SU-DHL-6 (cell line): Measurements from ENCODE around the gene STT3B.

ENCODE experiments used
- H2AFZ ChIP-seq: fragments of 200-600 bp; sonication (generic); 2 replicates; pipeline ENCODE4 v1.6.1; 2014; ENCODE audit warnings: low read depth, mild to moderate bottlenecking, moderate library complexity, mixed read lengths, antibody characterized with exemption, low read length; ENCODE audit not compliant: severe bottlenecking
- H3F3A ChIP-seq: fragments of 200-600 bp; shearing (Covaris generic); 2 replicates; pipeline ENCODE4 v1.6.0; 2016; ENCODE audit warnings: antibody characterized with exemption, mild to moderate bottlenecking; ENCODE audit not compliant: insufficient read depth
- H3K27ac ChIP-seq: fragments of 200-600 bp; sonication (generic); 2 replicates; pipeline ENCODE4 v1.5.1; 2016; ENCODE audit warnings: low read depth, mild to moderate bottlenecking, low read length, moderate library complexity, mixed read lengths
- H3K27me3 ChIP-seq: fragments of 200-600 bp; sonication (generic), shearing (Covaris generic); 2 replicates; pipeline ENCODE4 v1.6.0; 2014; ENCODE audit warnings: mild to moderate bottlenecking, low read length
- H3K36me3 ChIP-seq: fragments of 200-600 bp; sonication (generic); 2 replicates; pipeline ENCODE4 v1.6.1; 2014; ENCODE audit warnings: mild to moderate bottlenecking, low read length, mixed read lengths
- H3K4me2 ChIP-seq: fragments of 300-600, 200-600 bp; shearing (Covaris generic), sonication (generic); 2 replicates; pipeline ENCODE4 v1.6.0; 2014; ENCODE audit warnings: low read length, low read depth, mild to moderate bottlenecking; ENCODE audit not compliant: poor library complexity, severe bottlenecking
- H3K4me3 ChIP-seq: fragments of 200-600 bp; sonication (generic); 2 replicates; pipeline ENCODE4 v1.5.1; 2014; ENCODE audit warnings: antibody characterized with exemption, low read length, mild to moderate bottlenecking, mixed read lengths; ENCODE audit not compliant: insufficient read depth, poor library complexity, severe bottlenecking
- H3K79me2 ChIP-seq: fragments of 200-600 bp; sonication (generic); 2 replicates; pipeline ENCODE4 v1.6.1; 2014; ENCODE audit warnings: mild to moderate bottlenecking, low read length, moderate library complexity; ENCODE audit not compliant: insufficient read depth
- H3K9ac ChIP-seq: fragments of 200-600 bp; sonication (generic); 2 replicates; pipeline ENCODE4 v1.7.0; 2014; ENCODE audit warnings: mild to moderate bottlenecking, low read length
- H3K9me2 ChIP-seq: fragments of 200-600 bp; sonication (generic); replicated peaks from 2 replicates; pipeline ENCODE4 v1.6.1; 2014; ENCODE audit warnings: low read length; ENCODE audit not compliant: insufficient read depth
- H3K9me3 ChIP-seq: fragments of 200-600 bp; sonication (generic); 2 replicates; pipeline ENCODE4 v1.6.1; 2014; ENCODE audit warnings: low read length, mixed read lengths; ENCODE audit not compliant: insufficient read depth
- H4K20me1 ChIP-seq: fragments of 200-600 bp; sonication (generic); 2 replicates; pipeline ENCODE4 v1.6.1; 2014; ENCODE audit warnings: low read depth, mild to moderate bottlenecking, antibody characterized with exemption, low read length, moderate library complexity, mixed read lengths
- EZH2phosphoT487 ChIP-seq: fragments of 200-600 bp; sonication (generic), shearing (Covaris generic); conservative IDR thresholded peaks from 2 replicates; pipeline ENCODE4 v1.6.1; 2018; ENCODE audit warnings: mild to moderate bottlenecking, antibody characterized with exemption, low read length, moderate library complexity, mixed read lengths
- TF ChIP-seq, protein P1 (sequence below): fragments of 200-600 bp; sonication (generic); IDR thresholded peaks from one replicate; pipeline ENCODE4 v1.5.1; 2017; ENCODE audit warnings: antibody characterized with exemption, mild to moderate bottlenecking, low read length, moderate library complexity; ENCODE audit not compliant: insufficient read depth, poor library complexity, severe bottlenecking

Gene STT3B

DNA sequence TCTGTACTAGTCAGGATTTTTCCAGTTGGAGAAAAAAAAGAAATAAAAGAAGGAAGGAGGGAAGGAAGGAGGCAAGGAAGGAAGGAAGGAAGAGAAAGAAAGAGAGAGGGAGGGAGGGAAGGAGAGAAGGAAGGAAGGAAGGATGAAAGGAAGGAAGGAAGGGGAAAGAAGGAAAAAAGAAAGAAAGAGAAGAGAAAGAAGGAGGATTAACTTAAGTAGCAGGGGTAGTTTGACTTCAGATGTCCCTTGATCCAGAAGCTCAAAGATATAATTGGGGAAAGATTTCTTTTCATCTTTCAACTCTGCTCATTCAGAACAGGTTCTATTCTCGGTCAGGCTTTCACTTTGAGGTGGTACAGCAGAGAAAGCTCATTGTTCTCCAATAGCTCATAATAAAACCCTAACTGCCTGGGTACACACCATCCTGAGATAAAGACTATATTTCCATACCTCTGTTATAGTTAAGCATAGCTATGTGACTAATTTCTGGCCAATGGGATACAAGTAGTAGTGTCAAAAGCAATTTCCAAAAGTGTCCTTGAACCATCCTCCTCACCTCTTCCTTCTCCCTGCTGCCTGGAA lies 23.5 kb upstream of the STT3B start:
- Histone ChIP-seq H3K4me3 (no peak overlapping the region), H3K27me3 (no peaks in the 10 kb centered on the region), H3K4me2 (no peak overlapping the region), H3K79me2 (no peaks in the 10 kb centered on the region), H3K27ac (no peak overlapping the region), H3K9me3 (no peaks in the 10 kb centered on the region), H3K9ac (no peak overlapping the region), H3K36me3 (no peaks in the 10 kb centered on the region), H4K20me1 (no peaks in the 10 kb centered on the region), H3F3A (no peaks in the 10 kb centered on the region), H2AFZ (no peak overlapping the region), H3K9me2 (no peaks in the 10 kb centered on the region)
- TF ChIP-seq EZH2phosphoT487: no peak
- TF ChIP-seq, protein P1, sequence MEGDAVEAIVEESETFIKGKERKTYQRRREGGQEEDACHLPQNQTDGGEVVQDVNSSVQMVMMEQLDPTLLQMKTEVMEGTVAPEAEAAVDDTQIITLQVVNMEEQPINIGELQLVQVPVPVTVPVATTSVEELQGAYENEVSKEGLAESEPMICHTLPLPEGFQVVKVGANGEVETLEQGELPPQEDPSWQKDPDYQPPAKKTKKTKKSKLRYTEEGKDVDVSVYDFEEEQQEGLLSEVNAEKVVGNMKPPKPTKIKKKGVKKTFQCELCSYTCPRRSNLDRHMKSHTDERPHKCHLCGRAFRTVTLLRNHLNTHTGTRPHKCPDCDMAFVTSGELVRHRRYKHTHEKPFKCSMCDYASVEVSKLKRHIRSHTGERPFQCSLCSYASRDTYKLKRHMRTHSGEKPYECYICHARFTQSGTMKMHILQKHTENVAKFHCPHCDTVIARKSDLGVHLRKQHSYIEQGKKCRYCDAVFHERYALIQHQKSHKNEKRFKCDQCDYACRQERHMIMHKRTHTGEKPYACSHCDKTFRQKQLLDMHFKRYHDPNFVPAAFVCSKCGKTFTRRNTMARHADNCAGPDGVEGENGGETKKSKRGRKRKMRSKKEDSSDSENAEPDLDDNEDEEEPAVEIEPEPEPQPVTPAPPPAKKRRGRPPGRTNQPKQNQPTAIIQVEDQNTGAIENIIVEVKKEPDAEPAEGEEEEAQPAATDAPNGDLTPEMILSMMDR: no peak

DNA sequence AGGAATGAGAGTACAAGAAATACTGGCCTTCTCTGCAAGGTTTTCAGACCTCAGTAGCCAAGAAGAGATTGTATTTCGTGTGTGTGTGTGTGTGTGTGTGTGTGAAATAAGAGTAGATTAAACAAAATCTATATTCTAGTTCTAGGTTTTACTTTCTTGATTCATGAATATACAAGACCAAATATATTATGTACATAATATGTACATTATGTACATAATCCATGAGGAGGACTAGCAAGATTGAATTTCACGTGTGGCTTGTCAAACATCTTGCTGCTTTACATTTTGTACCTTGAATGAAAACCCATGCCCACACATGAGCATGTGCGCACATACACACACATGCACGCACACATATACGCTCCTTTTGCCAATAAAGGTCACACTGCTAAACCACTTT lies 18.2 kb upstream of the STT3B start:
- TF ChIP-seq, protein P1: no peak
- TF ChIP-seq EZH2phosphoT487: no peak
- no peaks in the 10 kb centered on the region for H4K20me1 ChIP-seq
- H3K9me3 ChIP-seq: no peaks in the 10 kb centered on the region
- H3K79me2 ChIP-seq: no peaks in the 10 kb centered on the region
- H2AFZ ChIP-seq: no peak overlapping the region
- H3K4me2 ChIP-seq: no peak overlapping the region
- H3K4me3 ChIP-seq: no peak overlapping the region
- H3K27me3 ChIP-seq: no peaks in the 10 kb centered on the region
- no peaks in the 10 kb centered on the region for H3F3A ChIP-seq
- no peak overlapping the region for H3K27ac ChIP-seq
- no peak overlapping the region for H3K9ac ChIP-seq
- no peaks in the 10 kb centered on the region for H3K9me2 ChIP-seq
- no peaks in the 10 kb centered on the region for H3K36me3 ChIP-seq

DNA sequence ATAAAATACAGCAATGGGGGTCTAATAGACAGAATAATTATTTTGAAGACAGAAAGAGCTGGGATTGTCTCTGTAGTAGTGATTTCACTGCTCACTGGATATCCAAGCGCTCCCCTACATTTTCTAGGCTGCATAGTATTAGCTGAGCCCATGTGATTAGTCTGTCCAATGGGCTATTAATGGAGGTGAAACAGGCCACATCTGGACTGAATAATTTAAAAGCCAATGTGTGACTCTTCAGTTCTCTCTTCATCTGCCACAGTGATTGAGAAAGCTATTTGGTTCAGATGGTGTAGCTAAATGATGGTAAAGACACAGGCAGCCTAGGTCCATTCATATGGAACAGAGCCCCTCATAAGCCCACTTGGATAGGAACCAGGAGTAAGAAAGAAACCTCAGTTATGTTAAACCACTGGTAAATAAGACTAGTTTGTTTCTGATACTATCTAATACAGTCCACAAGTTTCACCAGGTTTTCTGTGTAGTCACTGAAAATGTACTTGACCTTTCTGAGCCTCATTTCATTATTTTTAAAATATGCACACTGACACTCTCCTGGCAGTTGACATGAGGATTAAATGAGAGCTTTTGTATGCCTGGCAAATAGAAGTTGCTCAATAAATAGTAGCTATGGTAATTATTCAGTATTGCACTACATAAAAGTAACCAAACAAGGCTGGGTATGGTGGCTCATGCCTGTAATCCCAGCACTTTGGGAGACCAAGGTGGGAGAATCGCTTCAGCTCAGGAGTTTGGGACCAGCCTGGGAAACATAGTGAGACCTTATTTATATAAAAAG lies 17.0 kb upstream of the STT3B start:
- TF ChIP-seq, protein P1: no peak
- no peak for TF ChIP-seq EZH2phosphoT487
- Histone ChIP-seq H2AFZ (no peak overlapping the region), H3F3A (no peaks in the 10 kb centered on the region)

More for the DNA sequence above, 17.0 kb upstream of the STT3B start:
- Histone ChIP-seq H3K36me3 (no peaks in the 10 kb centered on the region), H3K27ac (no peak overlapping the region), H3K4me3 (no peak overlapping the region), H4K20me1 (no peaks in the 10 kb centered on the region), H3K9me2 (no peaks in the 10 kb centered on the region), H3K79me2 (no peaks in the 10 kb centered on the region), H3K27me3 (no peaks in the 10 kb centered on the region), H3K9ac (no peak overlapping the region), H3K4me2 (no peak overlapping the region), H3K9me3 (no peaks in the 10 kb centered on the region)
